ENCODE data around the gene ALOX5.

ALOX5 gene

DNA sequence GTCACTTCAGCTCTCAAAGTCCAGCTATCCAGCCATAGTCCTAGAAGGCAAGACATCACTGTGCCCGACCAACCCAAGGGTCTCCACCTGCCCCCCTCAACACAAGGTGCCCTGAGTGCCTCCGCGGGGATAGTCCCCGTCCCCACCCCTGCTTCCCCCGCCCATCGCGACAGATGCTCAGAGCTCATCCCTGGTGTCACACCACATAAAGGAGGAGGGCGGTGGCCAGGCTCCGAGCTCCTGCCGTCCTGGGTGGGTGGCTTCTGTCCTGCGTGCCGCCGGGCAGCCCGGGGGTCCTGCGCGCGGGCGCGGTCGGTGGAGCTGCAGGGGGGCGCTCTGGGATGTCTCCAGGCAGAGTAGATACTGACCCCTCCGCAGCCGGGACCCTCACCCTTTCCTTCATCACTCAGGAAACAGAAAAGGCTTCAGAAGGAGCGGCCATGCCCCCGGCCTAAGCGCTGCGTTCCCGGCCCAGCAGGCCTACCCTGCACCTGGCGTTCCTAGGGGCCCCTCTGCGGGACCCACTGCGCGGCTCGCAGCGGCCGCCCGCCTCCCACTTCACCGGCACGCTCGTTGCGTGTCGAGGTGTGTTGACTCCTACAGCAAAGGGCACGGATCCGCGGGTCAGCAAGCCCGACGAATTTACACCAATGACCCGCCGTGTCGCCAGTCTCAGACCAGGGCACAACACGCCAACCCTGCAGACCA is 53.4 kb downstream of the ALOX5 start:
- H3K9me3 ChIP-seq (ENCODE audit: low read length): no peaks in the 10 kb centered on the region
- no peaks in the 10 kb centered on the region for H3K4me1 ChIP-seq (ENCODE audit: insufficient read depth, low read length)
- H3K27me3 ChIP-seq (ENCODE audit: insufficient read depth, low read length): no peaks in the 10 kb centered on the region
- no peaks in the 10 kb centered on the region for H3K36me3 ChIP-seq (ENCODE audit: insufficient read depth, low read length)
- H3K4me3 ChIP-seq (ENCODE audit: low read length): no peak overlapping the region
- H2AFZ ChIP-seq (ENCODE audit: low read depth, low read length): no peak overlapping the region

DNA sequence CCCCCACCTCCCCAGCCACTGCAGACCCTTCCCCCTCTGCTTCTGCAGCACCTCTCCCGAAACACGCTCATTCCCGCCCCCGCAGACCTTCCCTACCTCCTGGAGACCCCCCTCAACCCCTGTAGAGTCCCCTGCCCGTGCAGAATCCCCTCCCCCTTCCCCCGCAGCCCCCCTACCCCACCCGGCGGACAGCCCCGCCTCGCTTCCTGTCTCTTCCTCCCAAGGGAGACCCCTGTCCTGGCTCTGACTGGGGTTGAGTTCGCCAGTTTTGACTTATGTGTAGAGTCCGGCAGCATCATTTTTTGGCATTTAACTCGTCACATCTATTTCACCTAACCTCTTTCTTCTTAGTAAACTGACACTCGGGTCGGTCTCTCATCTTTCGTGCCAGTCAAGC is 54.0 kb downstream of the ALOX5 start:
- H3K9me3 ChIP-seq (ENCODE audit: low read length): no peaks in the 10 kb centered on the region
- H3K36me3 ChIP-seq (ENCODE audit: insufficient read depth, low read length): no peaks in the 10 kb centered on the region
- no peaks in the 10 kb centered on the region for H3K4me1 ChIP-seq (ENCODE audit: insufficient read depth, low read length)
- H3K27me3 ChIP-seq (ENCODE audit: insufficient read depth, low read length): no peaks in the 10 kb centered on the region
- no peak overlapping the region for H3K4me3 ChIP-seq (ENCODE audit: low read length)
- H2AFZ ChIP-seq (ENCODE audit: low read depth, low read length): no peak overlapping the region

DNA sequence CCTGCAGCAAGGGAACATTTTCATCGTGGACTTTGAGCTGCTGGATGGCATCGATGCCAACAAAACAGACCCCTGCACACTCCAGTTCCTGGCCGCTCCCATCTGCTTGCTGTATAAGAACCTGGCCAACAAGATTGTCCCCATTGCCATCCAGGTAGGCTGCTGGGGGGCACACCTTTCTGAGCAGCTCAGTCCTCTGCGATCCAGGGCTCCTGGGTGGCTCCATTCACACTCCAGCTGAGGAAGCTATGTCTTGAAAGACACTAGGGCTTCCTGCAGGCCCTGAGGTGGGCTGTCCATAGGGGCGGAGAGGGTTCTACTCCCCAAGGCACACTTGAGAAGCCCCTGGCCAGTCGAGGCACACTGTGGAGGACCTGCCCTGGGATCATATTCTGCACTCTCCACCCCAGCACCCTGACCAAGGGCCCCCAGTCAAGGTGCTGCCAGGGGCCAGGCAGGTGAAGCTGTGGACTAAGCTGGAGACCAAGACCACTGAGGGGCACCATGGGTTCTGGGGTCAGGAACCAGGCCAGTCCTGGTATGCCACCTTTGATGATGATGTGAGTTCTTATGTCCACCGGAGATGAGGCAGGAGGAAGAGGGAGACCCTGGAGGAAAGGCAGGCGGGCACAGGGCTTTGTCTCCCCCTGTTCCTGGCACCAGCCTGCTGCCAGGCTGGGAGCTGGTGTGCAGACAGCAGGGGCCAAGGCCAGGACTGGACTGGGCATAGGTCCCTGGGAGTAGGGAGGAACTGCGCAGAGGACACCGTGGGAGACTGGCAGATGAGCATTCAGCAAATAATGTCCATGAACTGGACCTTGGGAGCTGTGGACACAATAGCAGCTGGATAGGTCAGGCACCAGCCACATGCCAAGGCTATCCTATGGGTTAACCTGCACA is 54.8 kb downstream of the ALOX5 start:
- Histone ChIP-seq H3K4me1 (ENCODE audit: insufficient read depth, low read length) (no peaks in the 10 kb centered on the region), H3K36me3 (ENCODE audit: insufficient read depth, low read length) (no peaks in the 10 kb centered on the region), H3K4me3 (ENCODE audit: low read length) (no peak overlapping the region), H2AFZ (ENCODE audit: low read depth, low read length) (no peak overlapping the region), H3K27me3 (ENCODE audit: insufficient read depth, low read length) (no peaks in the 10 kb centered on the region), H3K9me3 (ENCODE audit: low read length) (no peaks in the 10 kb centered on the region)

DNA sequence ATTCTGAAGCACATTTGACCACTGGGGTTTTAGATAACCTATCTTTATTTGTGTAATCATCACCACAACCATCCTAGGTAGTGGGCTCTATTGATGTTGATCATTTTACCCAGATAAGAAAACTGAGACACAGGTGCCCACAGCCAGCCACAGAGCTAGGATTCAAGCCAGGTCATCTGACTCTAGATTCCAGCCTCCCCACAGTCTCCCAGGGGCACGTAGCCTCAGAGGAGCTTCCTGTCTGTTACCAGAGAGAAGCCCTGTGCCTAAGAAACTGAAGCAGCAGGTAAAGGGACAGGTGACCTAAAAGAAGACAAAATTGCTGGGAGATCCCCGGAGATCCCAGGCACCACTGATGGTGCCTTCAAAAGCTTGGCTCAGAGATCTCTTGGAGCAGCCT is 55.8 kb downstream of the ALOX5 start:
- H3K9me3 ChIP-seq (ENCODE audit: low read length): no peaks in the 10 kb centered on the region
- no peaks in the 10 kb centered on the region for H3K27me3 ChIP-seq (ENCODE audit: insufficient read depth, low read length)

DNA sequence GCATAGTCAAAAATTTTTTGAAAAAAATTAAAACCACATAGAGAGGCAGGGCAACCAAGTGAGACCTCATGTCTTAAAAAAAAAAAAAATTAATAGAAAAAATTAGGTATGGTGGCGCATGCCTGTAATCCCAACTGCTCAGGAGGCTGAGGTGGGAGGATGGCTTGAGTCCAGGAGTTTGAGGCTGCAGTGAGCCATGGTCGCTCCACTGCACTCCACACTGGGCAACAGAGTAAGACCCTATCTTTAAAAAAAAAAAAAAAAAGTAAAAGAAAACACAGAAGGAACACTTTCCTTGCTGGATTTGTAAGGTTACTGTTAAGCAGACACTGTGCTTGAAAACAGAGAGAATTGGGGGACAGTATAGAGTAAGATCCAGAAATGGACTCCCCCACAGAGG is 58.1 kb downstream of the ALOX5 start:
- no peaks in the 10 kb centered on the region for H3K4me1 ChIP-seq (ENCODE audit: insufficient read depth, low read length)
- H3K4me3 ChIP-seq (ENCODE audit: low read length): no peak overlapping the region
- no peak overlapping the region for H2AFZ ChIP-seq (ENCODE audit: low read depth, low read length)
- H3K27me3 ChIP-seq (ENCODE audit: insufficient read depth, low read length): no peaks in the 10 kb centered on the region
- H3K9me3 ChIP-seq (ENCODE audit: low read length): no peaks in the 10 kb centered on the region
- H3K36me3 ChIP-seq (ENCODE audit: insufficient read depth, low read length): no peaks in the 10 kb centered on the region

More for the DNA sequence above, 55.8 kb downstream of the ALOX5 start:
- no peaks in the 10 kb centered on the region for H3K4me1 ChIP-seq (ENCODE audit: insufficient read depth, low read length)
- no peak overlapping the region for H2AFZ ChIP-seq (ENCODE audit: low read depth, low read length)
- H3K36me3 ChIP-seq (ENCODE audit: insufficient read depth, low read length): no peaks in the 10 kb centered on the region
- H3K4me3 ChIP-seq (ENCODE audit: low read length): no peak overlapping the region

DNA sequence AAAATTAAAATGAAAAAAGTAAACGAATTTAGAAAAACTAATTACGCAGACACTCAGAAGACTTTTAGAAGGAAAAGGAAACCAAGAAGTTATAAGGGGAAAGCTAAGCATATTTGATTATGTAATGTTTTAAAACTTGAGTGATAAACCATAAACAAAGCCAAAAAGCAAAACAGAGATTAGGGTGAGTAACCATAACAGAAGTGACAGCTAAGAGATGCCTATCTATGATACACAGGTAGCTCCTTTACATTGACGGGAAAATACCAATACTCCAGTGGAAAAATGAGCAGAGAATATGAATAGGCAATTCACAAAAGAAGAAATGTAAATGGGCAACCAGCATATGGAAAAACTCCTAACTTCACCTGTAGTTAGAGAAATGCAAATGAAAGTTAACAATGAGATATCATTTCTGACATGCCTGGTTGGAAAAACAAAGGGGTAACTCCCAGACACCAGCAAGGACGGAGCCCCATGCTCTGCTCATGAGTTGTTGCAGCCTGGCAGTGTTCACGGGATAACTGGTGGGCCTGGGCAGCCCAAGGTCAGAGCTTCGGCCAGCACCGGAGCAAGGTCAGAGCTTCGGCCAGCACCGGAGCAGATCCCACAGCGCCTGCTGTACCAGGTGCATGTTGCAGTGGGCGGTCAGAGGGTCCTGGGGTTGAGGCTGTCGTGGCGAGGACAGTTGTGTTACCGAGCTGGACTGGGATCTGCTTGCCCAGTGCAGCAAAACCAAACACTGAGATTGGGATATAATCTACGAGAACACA is 58.9 kb downstream of the ALOX5 start:
- H3K4me3 ChIP-seq (ENCODE audit: low read length): no peak overlapping the region
- H3K9me3 ChIP-seq (ENCODE audit: low read length): no peaks in the 10 kb centered on the region
- H3K27me3 ChIP-seq (ENCODE audit: insufficient read depth, low read length): no peaks in the 10 kb centered on the region
- H3K4me1 ChIP-seq (ENCODE audit: insufficient read depth, low read length): no peaks in the 10 kb centered on the region
- no peaks in the 10 kb centered on the region for H3K36me3 ChIP-seq (ENCODE audit: insufficient read depth, low read length)
- H2AFZ ChIP-seq (ENCODE audit: low read depth, low read length): no peak overlapping the region

DNA sequence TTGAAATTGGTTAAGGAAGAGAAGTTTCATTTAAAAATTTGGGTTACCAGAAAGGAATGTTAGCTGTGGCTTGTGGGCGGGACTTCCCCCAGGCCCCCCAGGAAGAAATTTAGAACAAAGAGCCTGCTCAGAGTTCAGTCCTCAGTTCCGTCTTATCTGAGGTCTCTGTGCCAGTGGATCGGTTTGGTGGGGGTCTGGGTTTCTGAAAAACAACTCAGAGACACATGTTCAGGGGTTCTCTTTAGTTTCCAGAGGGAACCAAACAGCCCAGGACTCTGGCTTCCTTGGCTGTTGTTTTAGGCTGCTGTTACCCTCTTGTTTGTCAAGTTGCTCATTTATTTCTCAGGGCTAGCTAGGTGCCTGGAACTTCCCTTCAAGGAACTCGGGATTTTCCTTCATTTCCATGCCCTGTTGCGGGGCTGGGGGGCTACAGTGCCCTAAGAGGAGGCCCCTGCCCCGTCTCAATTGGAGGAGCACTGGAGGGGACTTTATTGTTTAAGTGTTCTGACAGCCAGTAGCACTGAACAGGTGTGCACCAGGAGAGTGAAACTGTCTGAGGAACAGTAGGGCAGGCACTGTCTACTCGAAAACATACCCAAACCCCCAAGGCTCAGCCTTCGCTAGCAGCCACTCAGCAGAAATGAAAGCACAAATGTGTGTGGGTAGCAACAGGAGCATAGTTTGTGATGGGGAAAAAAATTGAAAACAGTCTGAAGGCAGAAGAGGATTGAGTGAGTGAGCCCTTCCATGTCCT is 59.9 kb downstream of the ALOX5 start:
- Histone ChIP-seq H3K36me3 (ENCODE audit: insufficient read depth, low read length) (no peaks in the 10 kb centered on the region), H3K4me3 (ENCODE audit: low read length) (no peak overlapping the region), H3K27me3 (ENCODE audit: insufficient read depth, low read length) (no peaks in the 10 kb centered on the region), H2AFZ (ENCODE audit: low read depth, low read length) (no peak overlapping the region), H3K9me3 (ENCODE audit: low read length) (no peaks in the 10 kb centered on the region), H3K4me1 (ENCODE audit: insufficient read depth, low read length) (no peaks in the 10 kb centered on the region)

DNA sequence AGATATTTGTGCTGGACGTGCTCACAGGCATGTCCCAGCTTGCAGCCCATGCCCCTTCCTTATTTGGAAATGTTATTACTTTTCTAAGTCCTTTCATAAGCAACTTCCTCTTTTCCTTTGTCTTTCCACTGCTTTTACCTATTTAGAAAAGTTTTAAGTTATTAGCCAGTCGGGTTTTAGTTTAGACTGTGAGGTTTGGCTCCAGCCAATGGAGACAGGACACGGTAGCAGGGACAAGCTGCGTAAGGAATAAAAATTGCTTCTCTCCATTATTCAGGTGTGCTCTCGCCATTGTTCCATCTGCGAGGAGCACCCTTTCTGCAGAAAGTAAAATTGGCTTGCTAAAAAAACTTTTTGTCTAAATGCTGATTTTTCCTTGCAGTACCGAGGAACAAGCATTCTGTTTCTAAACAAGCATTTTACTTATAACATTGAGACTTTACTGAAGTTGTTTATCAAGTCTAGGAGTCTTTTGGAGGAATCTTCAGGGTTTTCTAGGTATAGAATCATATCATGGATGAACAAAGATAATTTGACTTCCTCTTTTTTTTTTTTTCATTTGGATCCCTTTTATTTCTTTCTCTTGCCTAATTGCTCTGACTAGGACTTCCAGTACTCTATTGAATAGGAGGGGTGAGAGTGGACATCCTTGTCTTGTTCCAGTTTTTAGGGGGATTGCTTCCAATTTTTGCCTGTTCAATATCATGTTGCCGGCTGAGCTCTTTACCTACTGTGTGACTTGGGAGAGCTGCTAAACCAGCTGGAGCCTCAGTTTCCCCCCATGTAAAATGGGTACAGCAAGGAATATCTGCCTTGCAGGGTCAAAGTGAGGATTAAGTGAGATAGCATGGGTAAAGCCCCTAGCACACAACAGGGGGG is 63.8 kb downstream of the ALOX5 start:
- no peaks in the 10 kb centered on the region for H3K4me1 ChIP-seq (ENCODE audit: insufficient read depth, low read length)
- H3K27me3 ChIP-seq (ENCODE audit: insufficient read depth, low read length): no peaks in the 10 kb centered on the region
- H3K36me3 ChIP-seq (ENCODE audit: insufficient read depth, low read length): no peaks in the 10 kb centered on the region

DNA sequence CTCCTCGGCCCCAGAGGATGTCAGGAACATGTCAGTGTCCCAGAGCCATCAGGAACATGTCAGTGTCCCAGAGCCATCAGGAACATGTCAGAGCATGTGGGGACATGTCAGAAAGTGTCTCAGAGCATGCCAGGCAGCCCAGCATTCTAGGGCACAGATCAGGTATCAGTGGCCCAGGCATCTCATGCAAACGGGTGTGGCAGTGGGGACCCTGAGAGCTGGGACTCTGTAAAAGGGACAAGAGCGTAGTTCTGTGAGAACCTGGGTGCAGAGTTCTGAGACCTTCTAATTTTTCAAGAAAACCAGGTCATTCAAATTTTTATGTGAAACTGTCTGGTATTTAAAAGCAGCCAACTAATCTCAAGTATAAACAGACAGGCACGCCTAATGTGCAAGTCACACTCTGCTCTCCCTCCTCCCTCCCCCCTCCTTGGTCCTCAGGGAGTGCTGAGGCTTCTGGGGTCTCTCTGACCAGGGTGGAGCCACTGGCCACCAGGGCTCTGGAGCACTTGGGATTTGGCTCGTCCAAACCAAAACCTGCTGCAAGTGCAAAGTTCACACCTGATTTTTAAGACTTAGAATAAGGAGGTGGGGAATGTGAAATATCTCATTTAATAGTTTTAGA is 64.6 kb downstream of the ALOX5 start:
- H3K4me3 ChIP-seq (ENCODE audit: low read length): no peak overlapping the region
- no peak overlapping the region for H2AFZ ChIP-seq (ENCODE audit: low read depth, low read length)
- no peaks in the 10 kb centered on the region for H3K9me3 ChIP-seq (ENCODE audit: low read length)
- H3K27me3 ChIP-seq (ENCODE audit: insufficient read depth, low read length): no peaks in the 10 kb centered on the region
- no peaks in the 10 kb centered on the region for H3K36me3 ChIP-seq (ENCODE audit: insufficient read depth, low read length)
- H3K4me1 ChIP-seq (ENCODE audit: insufficient read depth, low read length): no peaks in the 10 kb centered on the region

More for the DNA sequence above, 63.8 kb downstream of the ALOX5 start:
- Histone ChIP-seq H3K4me3 (ENCODE audit: low read length) (no peak overlapping the region), H2AFZ (ENCODE audit: low read depth, low read length) (no peak overlapping the region), H3K9me3 (ENCODE audit: low read length) (no peaks in the 10 kb centered on the region)

DNA sequence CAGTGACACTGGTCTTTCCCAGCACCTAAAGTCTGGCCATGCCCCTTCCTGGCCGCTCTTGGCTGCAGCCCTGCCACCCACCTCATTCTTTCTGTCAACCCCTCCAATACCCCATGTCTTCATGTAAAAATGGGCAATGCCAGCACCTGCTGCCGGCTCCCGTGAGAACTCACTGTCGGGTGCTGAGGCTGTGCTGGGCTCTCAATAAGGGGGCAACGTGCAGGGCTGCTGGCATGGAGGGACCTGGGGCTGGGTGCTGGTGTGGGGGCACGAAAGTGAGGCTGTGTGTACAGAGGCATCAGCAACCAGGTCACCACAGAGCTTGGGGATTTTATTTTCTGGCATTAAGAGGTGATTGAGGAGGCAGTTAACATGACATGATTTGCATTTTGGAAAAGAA is 65.3 kb downstream of the ALOX5 start:
- H2AFZ ChIP-seq (ENCODE audit: low read depth, low read length): no peak overlapping the region
- no peaks in the 10 kb centered on the region for H3K36me3 ChIP-seq (ENCODE audit: insufficient read depth, low read length)
- no peaks in the 10 kb centered on the region for H3K4me1 ChIP-seq (ENCODE audit: insufficient read depth, low read length)
- H3K27me3 ChIP-seq (ENCODE audit: insufficient read depth, low read length): no peaks in the 10 kb centered on the region
- H3K9me3 ChIP-seq (ENCODE audit: low read length): no peaks in the 10 kb centered on the region
- no peak overlapping the region for H3K4me3 ChIP-seq (ENCODE audit: low read length)

DNA sequence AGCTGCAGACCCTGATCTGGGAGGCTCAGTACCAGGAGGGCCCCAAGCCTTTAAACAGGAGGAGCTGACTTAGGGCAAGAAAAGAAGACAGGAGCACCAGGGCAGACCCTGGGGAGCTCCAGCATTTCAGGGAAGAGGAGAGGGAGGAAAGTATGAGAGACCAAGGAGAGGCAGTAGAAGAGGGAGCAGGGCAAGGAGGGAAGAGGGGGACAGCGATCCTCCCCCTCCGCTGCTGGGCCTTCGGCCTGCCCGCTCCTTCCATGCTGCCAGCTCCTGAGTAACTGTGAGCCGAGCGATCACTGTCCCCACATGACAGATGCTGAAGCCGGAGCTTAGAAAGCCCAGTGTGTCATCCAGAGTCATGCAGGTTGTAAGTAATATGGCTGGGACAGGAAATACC is 65.9 kb downstream of the ALOX5 start:
- Histone ChIP-seq H3K9me3 (ENCODE audit: low read length) (no peaks in the 10 kb centered on the region), H3K36me3 (ENCODE audit: insufficient read depth, low read length) (no peaks in the 10 kb centered on the region), H2AFZ (ENCODE audit: low read depth, low read length) (no peak overlapping the region), H3K4me3 (ENCODE audit: low read length) (no peak overlapping the region), H3K4me1 (ENCODE audit: insufficient read depth, low read length) (no peaks in the 10 kb centered on the region), H3K27me3 (ENCODE audit: insufficient read depth, low read length) (no peaks in the 10 kb centered on the region)
